Activated T-cell treated with anti-CD3 and anti-CD28 coated beads, Interleukin-2, amount 50 U/mL, for 4 hours (primary cell): ENCODE results near the gene CCDC174. TPM values are rescaled to one million over a fixed set of nuclear protein-coding genes. Genes with fewer than 3 reads are reported as not detected.

Source experiments
- ATAC-seq, 2 donors: fragments of 200-7000 bp; cut with Tn5 transposase; one replicate each; pipeline ENCODE4 v1.10.0; 2021
- DNase-seq: peaks from one replicate; pipeline ENCODE4 v3.0.0-alpha.2; 2020
- H3K27me3 Mint-ChIP-seq: one replicate; pipeline ENCODE4 v1.8.0; 2021; ENCODE audit warnings: low read depth, mixed read lengths
- H3K36me3 Mint-ChIP-seq: one replicate; pipeline ENCODE4 v1.8.0; 2022; ENCODE audit warnings: mixed read lengths; ENCODE audit not compliant: insufficient read depth
- H3K4me1 Mint-ChIP-seq: one replicate; pipeline ENCODE4 v1.8.0; 2021; ENCODE audit warnings: low read depth, mixed read lengths
- H3K4me3 Mint-ChIP-seq: one replicate; pipeline ENCODE4 v1.8.0; 2021; ENCODE audit warnings: mild to moderate bottlenecking, moderate library complexity, mixed read lengths
- H3K9me3 Mint-ChIP-seq: one replicate; pipeline ENCODE4 v1.8.0; 2021; ENCODE audit warnings: mixed read lengths
- total RNA-seq, 3 donors: library from RNA; stranded (reverse); gene quantifications; one replicate each; pipeline ENCODE4 v1.2.1, GENCODE V29; 2021

CCDC174 gene
- total RNA-seq, 3 donors from 2014 or later: 13.7 to 18.2 (median 15.4) TPM

DNA sequence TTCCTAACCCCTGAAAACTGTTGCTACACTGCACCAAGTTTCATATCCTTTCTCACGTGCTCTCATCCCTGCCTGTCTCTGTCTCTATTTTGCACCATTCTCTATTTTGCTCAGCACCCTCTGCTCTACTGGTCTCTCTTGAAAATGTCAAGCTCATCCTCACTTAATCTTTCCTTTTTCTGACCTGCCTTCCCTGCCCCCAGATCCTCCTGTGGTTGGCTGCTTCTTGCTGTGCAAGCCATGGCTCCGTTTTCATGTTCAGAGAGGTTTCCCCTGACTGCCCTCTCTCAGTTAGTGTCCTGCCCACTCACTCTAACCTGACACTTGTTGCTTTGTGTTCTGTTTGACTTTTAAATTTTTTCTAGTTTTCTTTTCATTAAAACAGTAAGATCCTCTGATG lies 6.0 kb downstream of the CCDC174 start:
- DNase-seq (no peak), ATAC-seq (no peak)
- no peak overlapping the region for H3K4me3 Mint-ChIP-seq
- peaks cover 29% of the 10 kb centered on the region for H3K4me1 Mint-ChIP-seq
- no peaks in the 10 kb centered on the region for H3K9me3 Mint-ChIP-seq
- H3K36me3 Mint-ChIP-seq: peaks cover 44% of the 10 kb centered on the region
- no peaks in the 10 kb centered on the region for H3K27me3 Mint-ChIP-seq

GRCh38 chr3:14658978-14659377 lies 7.4 kb downstream of the CCDC174 start:
- ATAC-seq: no peak
- Mint-ChIP-seq H3K4me3 (no peak overlapping the region), H3K27me3 (no peaks in the 10 kb centered on the region), H3K36me3 (peaks cover 52% of the 10 kb centered on the region), H3K9me3 (no peaks in the 10 kb centered on the region), H3K4me1 (peaks cover 19% of the 10 kb centered on the region)
- DNase-seq: no peak

DNA sequence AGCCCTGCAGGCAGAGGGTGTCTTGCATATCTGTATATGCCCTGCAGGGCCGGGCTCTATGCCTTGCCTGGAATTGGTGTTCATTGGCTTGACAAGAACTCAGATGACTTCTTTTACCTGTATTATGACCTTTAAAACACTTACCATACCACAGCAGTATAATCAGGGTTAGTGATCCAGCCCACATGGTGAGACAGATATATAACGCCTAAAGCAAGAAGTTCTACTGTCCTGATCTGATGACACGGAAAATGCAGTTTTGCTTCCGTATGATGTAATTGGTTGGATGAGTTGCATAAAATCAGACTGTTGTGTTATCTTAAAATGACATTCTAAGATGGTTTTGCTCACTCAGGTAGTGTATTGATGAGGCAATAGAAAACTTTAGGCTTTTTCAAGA lies 9.4 kb downstream of the CCDC174 start:
- H3K9me3 Mint-ChIP-seq: no peaks in the 10 kb centered on the region
- peaks cover 13% of the 10 kb centered on the region for H3K4me1 Mint-ChIP-seq
- H3K36me3 Mint-ChIP-seq: peaks cover 57% of the 10 kb centered on the region
- ATAC-seq (no peak), DNase-seq (no peak)
- H3K4me3 Mint-ChIP-seq: no peak overlapping the region
- no peaks in the 10 kb centered on the region for H3K27me3 Mint-ChIP-seq

GRCh38 chr3:14663396-14664135 lies 12.0 kb downstream of the CCDC174 start:
- H3K27me3 Mint-ChIP-seq: no peaks in the 10 kb centered on the region
- ATAC-seq (no peak), DNase-seq (no peak)
- H3K36me3 Mint-ChIP-seq: peaks cover 51% of the 10 kb centered on the region
- H3K9me3 Mint-ChIP-seq: no peaks in the 10 kb centered on the region
- H3K4me1 Mint-ChIP-seq: peaks cover 6% of the 10 kb centered on the region
- no peak overlapping the region for H3K4me3 Mint-ChIP-seq

GRCh38 chr3:14664170-14664569 lies 12.6 kb downstream of the CCDC174 start:
- Mint-ChIP-seq H3K4me3 (no peak overlapping the region), H3K27me3 (no peaks in the 10 kb centered on the region), H3K4me1 (peaks cover 6% of the 10 kb centered on the region), H3K36me3 (peaks cover 47% of the 10 kb centered on the region), H3K9me3 (no peaks in the 10 kb centered on the region)
- DNase-seq (no peak), ATAC-seq (no peak)

DNA sequence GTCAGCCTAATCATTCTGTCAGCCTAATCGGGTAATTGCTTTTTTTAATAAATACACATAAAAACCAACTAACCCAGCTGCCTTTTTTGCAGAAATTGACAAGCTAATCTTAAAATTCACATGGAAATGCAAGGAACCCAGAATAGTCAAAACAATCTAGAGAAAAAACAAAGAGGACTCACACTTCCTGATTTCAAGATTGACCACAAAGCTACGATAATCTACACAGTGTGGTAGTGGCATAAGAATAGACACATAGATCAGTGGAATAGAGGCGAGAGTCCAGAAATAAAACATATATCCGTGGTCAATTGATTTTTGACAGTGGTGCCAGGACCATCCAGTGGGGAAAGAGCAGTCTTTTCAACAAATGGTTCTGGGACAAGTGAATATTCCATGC lies 21.0 kb downstream of the CCDC174 start:
- DNase-seq (no peak), ATAC-seq (no peak)
- Mint-ChIP-seq H3K9me3 (no peaks in the 10 kb centered on the region), H3K27me3 (no peaks in the 10 kb centered on the region), H3K4me3 (no peak overlapping the region), H3K36me3 (peaks cover 38% of the 10 kb centered on the region), H3K4me1 (no peaks in the 10 kb centered on the region)

- no peaks in the 10 kb centered on the region for H3K4me1 Mint-ChIP-seq
- H3K27me3 Mint-ChIP-seq: no peaks in the 10 kb centered on the region
- H3K9me3 Mint-ChIP-seq: peaks cover 4% of the 10 kb centered on the region
Measured at GRCh38 chr3:14674841-14675240, 23.3 kb downstream of the CCDC174 start, which contains the start of gene C3orf20. Gene C3orf20, plus strand, starts transcription at chr3:14675141. Its CDS starts 7,573 bp downstream, at chr3:14682714.

GRCh38 chr3:14676881-14677280 lies 25.3 kb downstream of the CCDC174 start:
- Mint-ChIP-seq H3K36me3 (peaks cover 28% of the 10 kb centered on the region), H3K9me3 (peaks cover 8% of the 10 kb centered on the region), H3K4me1 (no peaks in the 10 kb centered on the region)

More at GRCh38 chr3:14674841-14675240, 23.3 kb downstream of the CCDC174 start, which contains the start of gene C3orf20:
- Mint-ChIP-seq H3K36me3 (peaks cover 40% of the 10 kb centered on the region), H3K4me3 (no peak within 1 kb of the TSS)
- DNase-seq: no peak
- ATAC-seq: no peak

GRCh38 chr3:14678015-14678503 lies 26.5 kb downstream of the CCDC174 start:
- DNase-seq (no peak), ATAC-seq (no peak)
- Mint-ChIP-seq H3K4me1 (no peaks in the 10 kb centered on the region), H3K36me3 (peaks cover 21% of the 10 kb centered on the region), H3K4me3 (no peak overlapping the region), H3K27me3 (no peaks in the 10 kb centered on the region), H3K9me3 (peaks cover 8% of the 10 kb centered on the region)

More at GRCh38 chr3:14676881-14677280, 25.3 kb downstream of the CCDC174 start:
- DNase-seq: no peak
- no peak overlapping the region for H3K4me3 Mint-ChIP-seq
- ATAC-seq: no peak
- H3K27me3 Mint-ChIP-seq: no peaks in the 10 kb centered on the region

DNA sequence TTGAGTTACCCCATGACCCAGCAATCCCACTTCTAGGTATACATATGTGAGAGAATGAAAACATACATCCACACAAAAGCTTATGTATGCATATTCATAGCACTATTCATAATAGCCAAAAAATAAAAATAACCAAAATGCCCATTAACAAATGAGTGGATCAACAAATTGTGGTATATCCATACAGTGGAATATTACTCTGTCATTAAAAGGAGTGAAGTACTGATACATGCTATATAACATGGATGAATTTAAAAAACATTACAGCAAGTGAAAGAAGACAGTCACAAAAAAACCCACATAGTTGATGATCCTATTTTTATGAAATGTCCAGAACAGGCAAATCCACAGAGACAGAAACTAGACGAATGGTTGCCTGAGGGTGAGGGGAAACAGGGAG lies 28.6 kb downstream of the CCDC174 start:
- H3K4me1 Mint-ChIP-seq: no peaks in the 10 kb centered on the region
- ATAC-seq: no peak
- H3K9me3 Mint-ChIP-seq: peaks cover 8% of the 10 kb centered on the region
- no peak overlapping the region for H3K4me3 Mint-ChIP-seq
- no peak for DNase-seq
- H3K36me3 Mint-ChIP-seq: peaks cover 21% of the 10 kb centered on the region
- H3K27me3 Mint-ChIP-seq: no peaks in the 10 kb centered on the region

- H3K27me3 Mint-ChIP-seq: no peaks in the 10 kb centered on the region
- H3K36me3 Mint-ChIP-seq: peaks cover 21% of the 10 kb centered on the region
- H3K4me3 Mint-ChIP-seq: no peak overlapping the region
- ATAC-seq (no peak), DNase-seq (no peak)
- peaks cover 8% of the 10 kb centered on the region for H3K9me3 Mint-ChIP-seq
- H3K4me1 Mint-ChIP-seq: no peaks in the 10 kb centered on the region
Measured at GRCh38 chr3:14680716-14681115, 29.2 kb downstream of the CCDC174 start.

GRCh38 chr3:14684447-14684846 lies 32.9 kb downstream of the CCDC174 start:
- H3K4me3 Mint-ChIP-seq: no peak overlapping the region
- ATAC-seq (no peak), DNase-seq (no peak)
- H3K4me1 Mint-ChIP-seq: peaks cover 1% of the 10 kb centered on the region
- peaks cover 5% of the 10 kb centered on the region for H3K9me3 Mint-ChIP-seq
- no peaks in the 10 kb centered on the region for H3K27me3 Mint-ChIP-seq
- H3K36me3 Mint-ChIP-seq: peaks cover 11% of the 10 kb centered on the region

GRCh38 chr3:14685179-14685578 lies 33.6 kb downstream of the CCDC174 start:
- no peak for DNase-seq
- Mint-ChIP-seq H3K4me3 (no peak overlapping the region), H3K27me3 (no peaks in the 10 kb centered on the region), H3K9me3 (peaks cover 2% of the 10 kb centered on the region), H3K4me1 (peaks cover 1% of the 10 kb centered on the region), H3K36me3 (peaks cover 6% of the 10 kb centered on the region)
- ATAC-seq: no peak

DNA sequence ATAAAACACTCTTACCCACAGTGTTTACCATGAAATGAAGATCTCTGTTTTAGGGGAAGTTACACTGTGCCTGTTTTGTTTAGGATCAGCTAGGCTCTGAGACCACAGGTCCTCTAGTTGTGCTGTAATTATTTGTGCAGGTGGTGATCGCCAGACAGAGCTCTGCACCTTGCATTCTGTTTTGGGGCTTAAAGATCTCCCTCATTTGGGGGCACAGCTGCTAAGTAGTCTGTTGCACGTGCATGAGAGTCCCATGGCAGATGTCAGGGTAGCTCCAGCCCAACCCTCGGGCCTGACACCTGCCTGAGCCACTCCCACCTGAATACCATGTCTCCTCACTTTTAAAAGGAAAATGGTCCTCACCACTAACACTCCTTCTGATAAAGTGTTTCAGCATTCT lies 35.8 kb downstream of the CCDC174 start:
- Mint-ChIP-seq H3K4me3 (no peak overlapping the region), H3K4me1 (peaks cover 1% of the 10 kb centered on the region), H3K27me3 (no peaks in the 10 kb centered on the region), H3K9me3 (no peaks in the 10 kb centered on the region), H3K36me3 (peaks cover 3% of the 10 kb centered on the region)
- DNase-seq: no peak
- no peak for ATAC-seq

- no peaks in the 10 kb centered on the region for H3K9me3 Mint-ChIP-seq
- peaks cover 1% of the 10 kb centered on the region for H3K4me1 Mint-ChIP-seq
- no peaks in the 10 kb centered on the region for H3K27me3 Mint-ChIP-seq
- ATAC-seq (no peak), DNase-seq (no peak)
- no peak overlapping the region for H3K4me3 Mint-ChIP-seq
- peaks cover 8% of the 10 kb centered on the region for H3K36me3 Mint-ChIP-seq
Measured at GRCh38 chr3:14688525-14688924, 37.0 kb downstream of the CCDC174 start.
